ENCODE measurements around the gene HDC. TPM values are rescaled to one million over a fixed set of nuclear protein-coding genes. Genes with fewer than 3 reads are reported as not detected.

Gene HDC
- total RNA-seq, 1 donor from 2014 or later = 0.14 TPM

DNA sequence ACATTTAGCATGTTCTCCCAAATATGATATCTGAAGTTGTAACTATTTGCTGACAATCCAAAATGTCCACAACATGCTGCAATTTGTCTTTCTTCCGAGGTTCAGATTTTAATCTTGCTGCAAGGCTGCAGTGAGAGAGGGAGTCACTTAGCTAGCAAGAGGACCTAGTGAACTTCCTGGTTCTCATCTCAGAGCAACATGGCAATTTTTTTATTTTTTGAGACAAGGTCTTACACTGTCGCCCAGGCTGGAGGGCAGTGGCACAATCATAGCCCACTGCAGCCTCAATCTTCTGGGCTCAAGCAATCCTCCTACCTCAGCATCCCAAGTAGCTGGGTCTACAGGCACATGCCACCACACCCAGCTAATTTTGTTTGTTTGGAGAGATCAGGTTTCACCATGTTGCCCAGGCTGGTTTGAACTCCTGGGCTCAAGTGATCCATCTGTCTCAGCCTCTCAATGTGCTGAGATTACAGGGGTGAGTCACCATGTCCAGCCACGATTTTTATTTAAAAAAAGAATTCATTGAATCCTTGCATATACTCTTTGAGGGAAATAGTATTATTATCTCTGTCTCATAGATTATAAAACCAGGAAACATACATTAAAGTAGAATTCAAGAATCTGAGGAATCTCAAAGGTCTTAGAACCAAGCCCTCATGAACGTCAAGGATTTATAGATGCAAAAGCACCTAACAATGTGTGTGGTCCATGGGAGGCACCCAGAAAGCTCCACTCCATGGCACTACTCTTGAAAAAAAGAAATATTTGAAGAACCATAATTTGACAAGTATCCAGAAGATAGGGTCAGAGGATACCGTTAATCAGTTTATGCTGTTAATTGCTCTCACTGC, 9.1 kb downstream of the HDC start:
- Mint-ChIP-seq H3K27ac (no peak overlapping the region), H3K4me1 (ENCODE audit: unreplicated experiment) (no peaks in the 10 kb centered on the region), H3K4me3 (no peak overlapping the region), H3K27me3 (peaks cover 7% of the 10 kb centered on the region), H3K36me3 (no peaks in the 10 kb centered on the region), H3K9me3 (peaks cover 4% of the 10 kb centered on the region)
- TF ChIP-seq, protein P1, sequence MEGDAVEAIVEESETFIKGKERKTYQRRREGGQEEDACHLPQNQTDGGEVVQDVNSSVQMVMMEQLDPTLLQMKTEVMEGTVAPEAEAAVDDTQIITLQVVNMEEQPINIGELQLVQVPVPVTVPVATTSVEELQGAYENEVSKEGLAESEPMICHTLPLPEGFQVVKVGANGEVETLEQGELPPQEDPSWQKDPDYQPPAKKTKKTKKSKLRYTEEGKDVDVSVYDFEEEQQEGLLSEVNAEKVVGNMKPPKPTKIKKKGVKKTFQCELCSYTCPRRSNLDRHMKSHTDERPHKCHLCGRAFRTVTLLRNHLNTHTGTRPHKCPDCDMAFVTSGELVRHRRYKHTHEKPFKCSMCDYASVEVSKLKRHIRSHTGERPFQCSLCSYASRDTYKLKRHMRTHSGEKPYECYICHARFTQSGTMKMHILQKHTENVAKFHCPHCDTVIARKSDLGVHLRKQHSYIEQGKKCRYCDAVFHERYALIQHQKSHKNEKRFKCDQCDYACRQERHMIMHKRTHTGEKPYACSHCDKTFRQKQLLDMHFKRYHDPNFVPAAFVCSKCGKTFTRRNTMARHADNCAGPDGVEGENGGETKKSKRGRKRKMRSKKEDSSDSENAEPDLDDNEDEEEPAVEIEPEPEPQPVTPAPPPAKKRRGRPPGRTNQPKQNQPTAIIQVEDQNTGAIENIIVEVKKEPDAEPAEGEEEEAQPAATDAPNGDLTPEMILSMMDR (conservative IDR thresholded peaks at IDR 0.05) = no peak
- DNase-seq (ENCODE audit: extremely low spot score, unreplicated experiment) = no peak

DNA sequence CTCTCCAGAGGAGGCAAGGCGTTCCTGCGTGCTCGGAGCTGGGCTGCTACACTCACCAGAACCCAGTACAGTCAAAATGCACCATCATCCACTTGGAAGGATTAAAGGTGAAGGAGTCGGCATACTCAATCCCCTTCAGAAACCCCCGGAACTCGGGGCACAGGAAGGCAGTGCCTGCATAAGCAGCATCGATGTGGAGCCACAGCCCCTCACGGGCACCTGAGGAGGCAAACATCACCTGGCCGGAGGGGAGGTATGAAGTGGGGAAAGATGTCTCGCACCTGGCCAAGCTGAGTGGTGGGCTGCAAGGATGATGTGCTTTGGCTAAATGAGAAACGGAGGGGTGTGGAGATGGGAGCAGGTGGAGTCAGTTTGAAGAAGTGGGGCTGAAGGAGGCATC, 13.0 kb downstream of the HDC start:
- no peak for DNase-seq (ENCODE audit: extremely low spot score, unreplicated experiment)
- Mint-ChIP-seq H3K27me3 (peaks cover 3% of the 10 kb centered on the region), H3K9me3 (peaks cover 8% of the 10 kb centered on the region), H3K36me3 (no peaks in the 10 kb centered on the region), H3K27ac (no peak overlapping the region), H3K4me1 (ENCODE audit: unreplicated experiment) (peaks cover 18% of the 10 kb centered on the region), H3K4me3 (no peak overlapping the region)
- TF ChIP-seq, protein P1 (conservative IDR thresholded peaks at IDR 0.05) = no peak

DNA sequence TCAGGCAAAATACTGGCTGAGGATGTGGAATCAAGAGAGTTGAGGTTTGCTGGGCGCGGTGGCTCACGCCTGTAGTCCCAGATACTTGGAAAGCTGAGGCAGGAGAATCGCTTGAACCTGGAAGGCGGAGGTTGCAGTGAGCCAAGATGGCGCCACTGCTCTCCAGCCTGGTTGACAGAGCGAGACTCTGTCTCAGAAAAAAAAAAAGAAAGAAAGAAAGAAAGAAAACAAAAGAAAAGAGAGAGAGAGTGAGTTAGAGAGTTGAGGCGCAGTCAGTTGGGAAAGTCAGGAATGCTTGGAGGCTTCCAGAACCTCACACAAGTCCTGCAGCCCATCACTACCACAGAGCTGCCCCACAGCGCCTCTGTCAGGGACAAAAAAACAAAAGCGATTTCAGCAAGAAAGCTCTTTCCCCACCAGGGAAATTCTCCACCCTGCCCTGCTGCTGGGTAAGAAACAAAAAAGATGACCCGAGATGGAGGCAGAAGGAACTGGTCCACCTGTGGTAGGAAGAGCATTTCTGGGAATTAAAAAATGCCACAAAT, 13.8 kb downstream of the HDC start:
- Mint-ChIP-seq H3K4me3 (no peak overlapping the region), H3K9me3 (peaks cover 4% of the 10 kb centered on the region), H3K4me1 (ENCODE audit: unreplicated experiment) (peaks cover 18% of the 10 kb centered on the region), H3K36me3 (no peaks in the 10 kb centered on the region), H3K27me3 (peaks cover 3% of the 10 kb centered on the region), H3K27ac (no peak overlapping the region)
- DNase-seq (ENCODE audit: extremely low spot score, unreplicated experiment) = no peak
- TF ChIP-seq, protein P1 (conservative IDR thresholded peaks at IDR 0.05) = no peak

DNA sequence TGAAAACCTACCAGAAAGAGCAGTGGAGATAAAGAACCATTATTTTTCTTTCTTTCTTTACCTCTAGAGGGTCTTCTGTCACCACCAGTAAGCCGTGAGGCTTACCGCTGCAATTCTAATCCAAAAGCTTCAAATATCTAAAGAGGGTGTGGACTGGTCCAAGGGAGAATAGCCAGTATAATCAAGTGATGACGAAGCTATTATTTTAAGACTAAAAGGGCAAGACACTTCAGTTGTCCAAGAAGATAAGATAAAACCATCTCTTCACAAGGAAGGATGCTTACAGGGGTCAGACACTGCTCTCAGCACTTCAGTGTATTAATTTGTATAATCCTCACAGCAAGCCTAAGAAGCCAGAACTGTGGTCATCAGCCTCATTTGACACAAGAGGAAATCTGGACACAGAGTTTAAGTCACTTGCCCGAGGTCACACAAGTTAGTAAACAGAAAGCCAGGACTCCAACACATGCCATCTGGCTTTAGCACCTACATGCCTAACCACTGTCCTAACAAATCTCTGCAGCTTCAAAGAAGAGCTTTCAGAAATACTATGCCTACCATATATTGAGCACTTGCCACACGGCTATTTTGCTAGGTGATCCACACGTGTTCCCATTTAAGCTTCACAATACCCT, 14.6 kb downstream of the HDC start:
- peaks cover 3% of the 10 kb centered on the region for H3K27me3 Mint-ChIP-seq
- no peak overlapping the region for H3K27ac Mint-ChIP-seq
- H3K4me1 Mint-ChIP-seq (ENCODE audit: unreplicated experiment) = peaks cover 18% of the 10 kb centered on the region
- TF ChIP-seq, protein P1 (conservative IDR thresholded peaks at IDR 0.05) = no peak
- no peak for DNase-seq (ENCODE audit: extremely low spot score, unreplicated experiment)
- H3K9me3 Mint-ChIP-seq = peaks cover 4% of the 10 kb centered on the region
- H3K36me3 Mint-ChIP-seq = no peaks in the 10 kb centered on the region
- H3K4me3 Mint-ChIP-seq = no peak overlapping the region

DNA sequence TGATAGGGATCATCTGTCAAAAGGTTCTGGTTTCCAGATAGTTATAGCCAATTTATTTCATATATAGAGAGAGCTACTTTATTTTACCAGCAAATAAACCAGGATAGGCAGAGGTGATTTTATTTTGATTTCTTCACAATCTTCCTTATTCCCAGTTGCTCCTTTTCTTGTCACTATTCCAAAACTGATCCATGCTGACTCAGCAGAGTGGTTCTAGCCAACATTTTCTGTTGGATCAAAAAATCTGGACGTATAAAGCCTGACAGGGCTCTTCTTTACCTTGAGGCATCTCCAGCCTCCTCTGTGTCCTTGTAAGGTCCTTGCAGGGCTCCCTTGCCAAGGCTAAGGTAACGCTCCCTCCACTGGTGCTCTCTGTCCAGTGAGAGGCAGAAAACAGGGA, 15.8 kb downstream of the HDC start:
- H3K4me3 Mint-ChIP-seq = no peak overlapping the region
- TF ChIP-seq, protein P1 (conservative IDR thresholded peaks at IDR 0.05) = no peak

More for the DNA sequence above, 15.8 kb downstream of the HDC start:
- H3K9me3 Mint-ChIP-seq = peaks cover 4% of the 10 kb centered on the region
- H3K27ac Mint-ChIP-seq = no peak overlapping the region
- H3K27me3 Mint-ChIP-seq = peaks cover 3% of the 10 kb centered on the region
- no peak for DNase-seq (ENCODE audit: extremely low spot score, unreplicated experiment)
- peaks cover 18% of the 10 kb centered on the region for H3K4me1 Mint-ChIP-seq (ENCODE audit: unreplicated experiment)
- H3K36me3 Mint-ChIP-seq = no peaks in the 10 kb centered on the region

Data from type B pancreatic cell (in vitro differentiated cells).